GM12878 (cell line): Measurements from ENCODE around the gene SPOCD1. TPM values are rescaled to one million over a fixed set of nuclear protein-coding genes. Genes with fewer than 3 reads are reported as not detected.

ENCODE experiments used
- ASH2L ChIP-seq: fragments of 300-600, 200-600 bp; sonication (generic); IDR thresholded peaks from 2 replicates; pipeline ENCODE4 v1.6.1; 2017; ENCODE audit warnings: low read depth, mild to moderate bottlenecking, borderline replicate concordance
- EGR1 ChIP-seq, 2 experiments: IDR thresholded peaks; 1 replicate in 1 of 2; 2 replicates in 1 of 2; pipeline ENCODE4 v1.6.1; 2011 to 2012; ENCODE audit warnings: low read depth in 2 of 2, low read length in 2 of 2, borderline replicate concordance in 1 of 2, mild to moderate bottlenecking in 1 of 2, moderate library complexity in 1 of 2
- GABPA ChIP-seq: IDR thresholded peaks from 2 replicates; pipeline ENCODE4 v1.6.1; 2014; ENCODE audit warnings: antibody characterized with exemption, low read depth, mild to moderate bottlenecking, inconsistent platforms
- KLF5 ChIP-seq: fragments of 450-650 bp; IDR thresholded peaks from 2 replicates; pipeline ENCODE4 v1.6.1; 2014; ENCODE audit warnings: mild to moderate bottlenecking; ENCODE audit not compliant: partially characterized antibody
- LARP7 ChIP-seq: fragments of 450-650 bp; IDR thresholded peaks from 2 replicates; pipeline ENCODE4 v1.6.1; 2017; ENCODE audit warnings: mild to moderate bottlenecking
- MXI1 ChIP-seq: fragments of 150-350 bp; IDR thresholded peaks from 2 replicates; pipeline ENCODE4 v1.6.1; 2011; ENCODE audit warnings: low read depth, mild to moderate bottlenecking, inconsistent platforms, low read length, improper control_type of control experiment
- PBX3 ChIP-seq: IDR thresholded peaks from 2 replicates; pipeline ENCODE4 v1.6.1; 2011; ENCODE audit warnings: mild to moderate bottlenecking, low read depth, low read length, moderate library complexity; ENCODE audit not compliant: insufficient replicate concordance
- PKNOX1 ChIP-seq: fragments of 450-650 bp; IDR thresholded peaks from 2 replicates; pipeline ENCODE4 v1.6.1; 2016; ENCODE audit warnings: mild to moderate bottlenecking
- POLR2A ChIP-seq: IDR thresholded peaks from 2 replicates; pipeline ENCODE4 v1.6.1; 2011; ENCODE audit warnings: low read depth, mild to moderate bottlenecking, low read length
- SMAD1 ChIP-seq: fragments of 450-650 bp; IDR thresholded peaks from 2 replicates; pipeline ENCODE4 v1.6.1; 2018; ENCODE audit warnings: mild to moderate bottlenecking, low read depth; ENCODE audit not compliant: partially characterized antibody
- SRF ChIP-seq, 2 experiments: IDR thresholded peaks; 2 replicates each; pipeline ENCODE4 v1.6.1; 2011; ENCODE audit warnings: low read depth in 2 of 2, low read length in 2 of 2, mild to moderate bottlenecking in 1 of 2, moderate library complexity in 1 of 2
- polyA plus RNA-seq, 11 experiments: library from polyadenylated mRNA; depleted of rRNA in 4 of 11; unstranded in 6 of 11; stranded (reverse) in 5 of 11; fragments of >200 nt; fragmentation: Nextera tagmentation in 4 of 11; fragmentation: Illumina TruSeq in 1 of 11; extraction: Ambion mirVana in 4 of 11; extraction: Trizol in 1 of 11; gene quantifications; 1 replicate in 1 of 11; 2 replicates in 10 of 11; pipeline versions ENCODE4 v1.2.1 to v1.2.3, GENCODE V29; 2011 to 2016; ENCODE audit warnings: inconsistent platforms in 2 of 11, missing spikeins in 2 of 11, low read depth in 1 of 11
- total RNA-seq, 4 experiments: library from RNA; depleted of rRNA in 3 of 4; stranded (reverse); fragments of >200 nt in 3 of 4; fragmentation: Illumina TruSeq in 1 of 4; extraction: Trizol in 1 of 4; gene quantifications; 2 replicates each; pipeline versions ENCODE4 v1.2.1 to v1.2.3, GENCODE V29; 2013 to 2021

SPOCD1 gene
- total and polyA plus RNA-seq, 10 of the 15 experiments (the other 5 are each of a cell fraction or from before 2014, with no cell fraction given): 0.02 to 0.65 (median 0.13) TPM; not detected in 4

GRCh38 chr1:31788138-31788824 lies 27.5 kb downstream of the SPOCD1 start (continued):
- TF ChIP-seq PBX3: peak; percentile 95
- TF ChIP-seq EGR1 (IDR thresholded peaks at IDR 0.05; ENCODE audit: borderline replicate concordance in 1 of 2, low read depth in 2 of 2, low read length in 2 of 2): 0 out of 3 replicates have a peak, but pooled peaks of 1 of the 2 experiments have one; percentile 3
- TF ChIP-seq ASH2L: 0 out of 2 replicates have a peak, but pooled peaks have one; percentile 69
- peak; percentile 97 for TF ChIP-seq PKNOX1
- peak; percentile 70; the same call in 1 of the 2 replicates for TF ChIP-seq GABPA
- TF ChIP-seq SRF (IDR thresholded peaks at IDR 0.05; ENCODE audit: low read depth in 2 of 2, low read length in 2 of 2): no peak
- peak; percentile 96 for TF ChIP-seq MXI1
- TF ChIP-seq KLF5: peak; percentile 29
- peak; percentile 85 for TF ChIP-seq POLR2A
- TF ChIP-seq LARP7: peak; percentile 45
- TF ChIP-seq SMAD1: no peak
